Inflammatory macrophage treated with lipopolysaccharide for 4 hours (primary cell): Measurements from ENCODE around the gene COL6A5.
A peak's percentile ranks its signal among the peaks of the same experiment; 100 is the strongest.
"Not testable (repeated sequence)": the region's sequence is repeated elsewhere in the genome, so short reads cannot be mapped to it uniquely, and the experiment has no call there.

Experiments used
- DNase-seq: peaks from one replicate; pipeline ENCODE4 v3.0.0-alpha.2; 2020

Gene COL6A5

GRCh38 chr3:130389743-130390478, 44.4 kb downstream of the COL6A5 start:
- no peak for DNase-seq

- no peak for DNase-seq
Measured at GRCh38 chr3:130392266-130392665, 46.8 kb downstream of the COL6A5 start.

GRCh38 chr3:130393594-130393993, 48.1 kb downstream of the COL6A5 start:
- DNase-seq, result no peak

GRCh38 chr3:130395331-130395730, 49.9 kb downstream of the COL6A5 start:
- no peak for DNase-seq

- no peak for DNase-seq
Measured at GRCh38 chr3:130395916-130396315, 50.4 kb downstream of the COL6A5 start.

- DNase-seq, result no peak
Measured at GRCh38 chr3:130404401-130404800, 58.9 kb downstream of the COL6A5 start.

GRCh38 chr3:130405956-130406355, 60.5 kb downstream of the COL6A5 start:
- DNase-seq, result no peak

- DNase-seq, result not testable (repeated sequence)
Measured at GRCh38 chr3:130408253-130408652, 62.8 kb downstream of the COL6A5 start.

- DNase-seq, result no peak
Measured at GRCh38 chr3:130411320-130411719, 65.8 kb downstream of the COL6A5 start.

- no peak for DNase-seq
Measured at GRCh38 chr3:130412991-130413560, 67.6 kb downstream of the COL6A5 start.

GRCh38 chr3:130414457-130414856, 69.0 kb downstream of the COL6A5 start:
- DNase-seq, result peak; percentile 40

- DNase-seq, result no peak
Measured at GRCh38 chr3:130420466-130420865, 75.0 kb downstream of the COL6A5 start.

GRCh38 chr3:130423064-130423463, 77.6 kb downstream of the COL6A5 start:
- no peak for DNase-seq

GRCh38 chr3:130424837-130425236, 79.4 kb downstream of the COL6A5 start:
- no peak for DNase-seq

GRCh38 chr3:130425484-130425883, 80.0 kb downstream of the COL6A5 start:
- DNase-seq, result no peak

GRCh38 chr3:130426206-130426605, 80.7 kb downstream of the COL6A5 start:
- DNase-seq, result no peak

- DNase-seq, result no peak
Measured at GRCh38 chr3:130428871-130429712, 83.6 kb downstream of the COL6A5 start.

- DNase-seq, result no peak
Measured at GRCh38 chr3:130429713-130430023, 84.2 kb downstream of the COL6A5 start.

- no peak for DNase-seq
Measured at GRCh38 chr3:130430266-130430665, 84.8 kb downstream of the COL6A5 start.

- DNase-seq, result not testable (repeated sequence)
Measured at GRCh38 chr3:130432086-130432485, 86.6 kb downstream of the COL6A5 start.

GRCh38 chr3:130433306-130433705, 87.8 kb downstream of the COL6A5 start:
- no peak for DNase-seq

- no peak for DNase-seq
Measured at GRCh38 chr3:130442284-130442683, 96.8 kb downstream of the COL6A5 start.

- not testable (repeated sequence) for DNase-seq
Measured at GRCh38 chr3:130446840-130447239, 101.4 kb downstream of the COL6A5 start.

- not testable (repeated sequence) for DNase-seq
Measured at GRCh38 chr3:130448155-130448554, 102.7 kb downstream of the COL6A5 start.
